Measurements from ENCODE around the gene GRID2.

- TF ChIP-seq EP300 (IDR thresholded peaks at IDR 0.05; ENCODE audit: low read depth) = no peak
- TF ChIP-seq CTCF (IDR thresholded peaks at IDR 0.05) = no peak
Measured at GRCh38 chr4:92279296-92279695, 24.5 kb upstream of the GRID2 start.

All from transverse colon (tissue), 3 donors.